Cardiac fibroblast (primary cell): ENCODE results near the gene NT5DC4.

Source experiments
- DNase-seq, 2 donors: peaks; one replicate each; pipeline versions ENCODE4 v3.0.0 to v3.0.0-alpha.2; 2010; ENCODE audit warnings: low read depth in 2 of 2
- H3K4me3 ChIP-seq, 2 donors: replicated peaks in 1 of 2; 1 replicate in 1 of 2; 2 replicates in 1 of 2; pipeline ENCODE4 v1.5.1; 2011; ENCODE audit warnings: low read depth in 2 of 2, low read length in 2 of 2, mild to moderate bottlenecking in 2 of 2, moderate library complexity in 1 of 2
- CTCF ChIP-seq: IDR thresholded peaks from one replicate; pipeline ENCODE4 v1.5.1; 2011; ENCODE audit warnings: low read depth, mild to moderate bottlenecking, low read length, inconsistent platforms

NT5DC4 gene

DNA sequence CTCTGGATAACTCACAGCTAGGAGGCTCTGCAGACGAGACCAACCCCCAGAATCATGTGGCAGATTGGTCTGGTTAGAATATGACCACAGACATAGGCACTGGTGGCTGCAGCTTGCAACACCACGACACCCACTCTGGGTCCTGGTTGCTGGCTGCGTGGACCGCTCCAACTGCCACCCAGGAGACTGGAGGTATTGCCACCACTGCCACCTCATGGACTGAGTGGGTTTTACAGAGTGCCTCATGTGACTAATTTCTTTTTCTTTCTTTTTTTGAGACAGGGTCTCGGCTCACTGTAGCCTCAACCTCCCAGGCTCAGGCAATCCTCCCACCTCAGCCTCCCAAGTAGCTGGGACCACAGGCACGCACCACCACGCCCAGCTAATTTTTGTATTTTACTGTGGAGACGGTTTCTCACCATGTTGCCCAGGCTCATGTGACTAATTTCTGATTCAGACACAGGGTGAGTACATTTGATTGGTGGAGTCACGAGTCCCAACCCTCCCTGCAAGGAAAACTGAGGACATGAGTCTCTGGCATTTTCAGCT lies 29.9 kb upstream of the NT5DC4 start:
- TF ChIP-seq CTCF, result peak; percentile 46
- peak; percentile 65 to 79 for DNase-seq
- no peak overlapping the region for H3K4me3 ChIP-seq

DNA sequence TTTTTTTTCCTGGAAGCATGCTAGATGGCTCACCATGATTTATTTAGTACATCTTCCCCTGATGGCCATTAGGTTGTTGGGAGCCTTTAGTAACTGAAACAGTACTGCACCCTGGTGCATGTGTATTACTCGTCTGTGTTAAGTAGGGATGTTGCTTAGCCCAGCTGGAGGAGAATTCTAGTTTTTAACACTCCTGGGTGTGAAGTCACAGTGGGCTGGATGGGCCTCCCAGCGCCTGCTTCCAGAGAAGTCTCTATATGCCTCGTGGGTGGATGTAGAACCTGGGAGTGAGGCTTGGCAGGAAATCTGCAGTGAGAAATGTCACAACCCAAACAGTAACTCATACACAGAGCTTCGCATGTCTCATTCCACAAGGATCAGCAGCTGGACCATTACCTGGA lies 28.9 kb upstream of the NT5DC4 start:
- H3K4me3 ChIP-seq, result no peak overlapping the region
- DNase-seq, result peak; percentile 44 to 50
- TF ChIP-seq CTCF, result no peak

DNA sequence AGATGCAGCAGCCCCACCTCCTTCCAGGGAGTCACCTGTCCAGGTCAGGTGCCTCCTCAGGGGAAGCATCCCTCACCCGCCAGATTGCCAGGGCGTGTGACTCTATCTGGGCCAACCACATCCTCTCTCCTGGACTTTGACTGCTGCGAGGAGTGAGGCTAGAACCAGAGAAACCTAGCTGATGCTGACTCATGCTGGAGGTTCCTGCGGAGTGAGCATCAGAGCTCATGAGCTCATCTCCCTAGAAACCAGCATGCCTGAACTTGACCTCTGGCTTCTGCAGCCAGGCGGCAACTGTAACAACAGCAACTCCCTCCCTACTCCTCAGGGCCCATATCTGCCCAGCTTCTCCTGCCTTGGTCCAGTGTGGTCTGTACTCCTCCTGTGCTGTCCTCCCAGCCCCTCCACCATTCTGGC lies 28.3 kb upstream of the NT5DC4 start:
- TF ChIP-seq CTCF, result no peak
- H3K4me3 ChIP-seq, result no peak overlapping the region
- peak; percentile 95 for DNase-seq

- no peak for DNase-seq
- TF ChIP-seq CTCF, result no peak
- no peak overlapping the region for H3K4me3 ChIP-seq
These were observed 27.9 kb upstream of the NT5DC4 start for GRCh38 chr2:112692918-112693317.

- no peak overlapping the region for H3K4me3 ChIP-seq
These were observed 27.2 kb upstream of the NT5DC4 start for GRCh38 chr2:112693596-112693995.

GRCh38 chr2:112694182-112694581 lies 26.6 kb upstream of the NT5DC4 start:
- H3K4me3 ChIP-seq, result no peak overlapping the region
- DNase-seq, result no peak
- no peak for TF ChIP-seq CTCF

More at GRCh38 chr2:112693596-112693995, 27.2 kb upstream of the NT5DC4 start:
- no peak for TF ChIP-seq CTCF
- DNase-seq, result no peak
